AG09309 (cell line): Measurements from ENCODE around the gene PKIB.

Source experiments
- DNase-seq: peaks from one replicate; pipeline ENCODE4 v3.0.0-alpha.2; 2010; ENCODE audit warnings: low read depth
- H3K4me3 ChIP-seq: 2 replicates; pipeline ENCODE4 v1.5.1; 2011; ENCODE audit warnings: mild to moderate bottlenecking, low read depth, low read length, moderate library complexity; ENCODE audit not compliant: control insufficient read depth
- TF ChIP-seq, protein P1 (sequence below): IDR thresholded peaks from 2 replicates; pipeline ENCODE4 v1.5.1; 2011; ENCODE audit warnings: mild to moderate bottlenecking, low read depth, low read length, inconsistent platforms; ENCODE audit not compliant: insufficient read depth, control insufficient read depth; ENCODE audit errors: missing control alignments

The PKIB gene

DNA sequence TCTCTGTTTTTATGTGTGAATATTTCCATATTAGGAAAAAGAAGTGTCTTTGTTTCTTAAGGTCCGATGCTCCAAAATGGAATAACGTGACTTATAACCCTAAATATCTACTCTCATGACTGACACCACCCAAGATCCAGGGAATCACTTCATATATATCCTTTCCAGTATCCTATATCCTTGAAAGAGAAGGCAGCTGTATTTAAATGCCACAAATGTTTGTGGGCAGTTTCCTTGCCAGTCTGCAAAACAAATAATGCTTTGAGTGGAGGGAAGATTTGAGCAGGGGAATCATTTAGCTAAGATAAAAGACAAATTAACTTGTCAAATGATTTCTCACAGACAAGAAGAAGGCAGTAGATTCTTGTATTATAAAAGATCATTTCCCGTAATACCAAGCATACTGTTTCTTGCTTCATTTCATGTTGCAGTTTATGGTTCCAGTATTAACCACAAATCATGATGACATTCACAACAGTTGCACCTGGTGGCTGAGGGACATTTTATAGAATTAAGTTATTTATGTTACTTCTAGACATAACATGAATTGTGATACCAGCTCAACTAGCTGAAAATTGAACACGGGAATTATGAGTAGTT, 139.3 kb downstream of the PKIB start:
- H3K4me3 ChIP-seq, result no peak overlapping the region
- TF ChIP-seq, protein P1, sequence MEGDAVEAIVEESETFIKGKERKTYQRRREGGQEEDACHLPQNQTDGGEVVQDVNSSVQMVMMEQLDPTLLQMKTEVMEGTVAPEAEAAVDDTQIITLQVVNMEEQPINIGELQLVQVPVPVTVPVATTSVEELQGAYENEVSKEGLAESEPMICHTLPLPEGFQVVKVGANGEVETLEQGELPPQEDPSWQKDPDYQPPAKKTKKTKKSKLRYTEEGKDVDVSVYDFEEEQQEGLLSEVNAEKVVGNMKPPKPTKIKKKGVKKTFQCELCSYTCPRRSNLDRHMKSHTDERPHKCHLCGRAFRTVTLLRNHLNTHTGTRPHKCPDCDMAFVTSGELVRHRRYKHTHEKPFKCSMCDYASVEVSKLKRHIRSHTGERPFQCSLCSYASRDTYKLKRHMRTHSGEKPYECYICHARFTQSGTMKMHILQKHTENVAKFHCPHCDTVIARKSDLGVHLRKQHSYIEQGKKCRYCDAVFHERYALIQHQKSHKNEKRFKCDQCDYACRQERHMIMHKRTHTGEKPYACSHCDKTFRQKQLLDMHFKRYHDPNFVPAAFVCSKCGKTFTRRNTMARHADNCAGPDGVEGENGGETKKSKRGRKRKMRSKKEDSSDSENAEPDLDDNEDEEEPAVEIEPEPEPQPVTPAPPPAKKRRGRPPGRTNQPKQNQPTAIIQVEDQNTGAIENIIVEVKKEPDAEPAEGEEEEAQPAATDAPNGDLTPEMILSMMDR, result no peak
- DNase-seq, result no peak

DNA sequence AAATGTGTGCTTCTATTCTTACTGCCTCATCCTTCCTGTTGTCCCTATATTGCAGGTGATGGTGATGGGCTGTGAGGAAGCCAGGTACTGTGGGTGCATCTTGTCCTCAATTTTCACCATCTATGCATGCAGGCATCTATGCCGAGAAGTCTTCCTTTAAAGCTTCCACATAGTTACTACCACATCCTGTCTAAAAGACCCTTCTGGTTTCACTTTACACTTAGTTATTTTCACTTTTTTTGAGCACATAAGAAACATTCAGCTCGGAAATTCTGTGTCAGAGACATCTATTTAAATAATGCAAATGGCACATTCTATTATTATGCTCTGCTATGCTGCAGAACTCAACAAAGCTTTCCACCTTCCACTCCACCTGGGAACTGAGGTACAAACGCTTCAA, 141.1 kb downstream of the PKIB start:
- DNase-seq, result no peak
- TF ChIP-seq, protein P1, result no peak
- no peak overlapping the region for H3K4me3 ChIP-seq

DNA sequence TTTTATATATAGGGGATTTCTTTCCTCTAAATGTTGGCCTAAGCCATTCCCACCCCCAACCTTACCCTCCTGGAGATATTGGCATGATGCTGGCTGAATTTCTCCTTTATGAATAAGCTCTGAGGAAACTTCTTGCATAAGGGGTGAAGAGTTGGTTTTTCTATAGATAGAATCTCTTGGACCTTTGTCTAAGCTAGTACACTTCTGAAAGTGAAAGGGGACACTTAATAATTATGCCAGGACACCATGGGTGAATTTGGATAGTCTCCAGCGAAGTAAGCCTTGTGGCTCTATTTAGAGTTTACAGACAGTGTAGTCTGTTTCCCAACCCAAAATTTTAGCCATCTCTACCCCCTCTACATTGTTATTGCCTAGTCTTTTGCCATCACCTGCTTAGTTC, 142.3 kb downstream of the PKIB start:
- H3K4me3 ChIP-seq, result no peak overlapping the region
- TF ChIP-seq, protein P1, result no peak
- no peak for DNase-seq

DNA sequence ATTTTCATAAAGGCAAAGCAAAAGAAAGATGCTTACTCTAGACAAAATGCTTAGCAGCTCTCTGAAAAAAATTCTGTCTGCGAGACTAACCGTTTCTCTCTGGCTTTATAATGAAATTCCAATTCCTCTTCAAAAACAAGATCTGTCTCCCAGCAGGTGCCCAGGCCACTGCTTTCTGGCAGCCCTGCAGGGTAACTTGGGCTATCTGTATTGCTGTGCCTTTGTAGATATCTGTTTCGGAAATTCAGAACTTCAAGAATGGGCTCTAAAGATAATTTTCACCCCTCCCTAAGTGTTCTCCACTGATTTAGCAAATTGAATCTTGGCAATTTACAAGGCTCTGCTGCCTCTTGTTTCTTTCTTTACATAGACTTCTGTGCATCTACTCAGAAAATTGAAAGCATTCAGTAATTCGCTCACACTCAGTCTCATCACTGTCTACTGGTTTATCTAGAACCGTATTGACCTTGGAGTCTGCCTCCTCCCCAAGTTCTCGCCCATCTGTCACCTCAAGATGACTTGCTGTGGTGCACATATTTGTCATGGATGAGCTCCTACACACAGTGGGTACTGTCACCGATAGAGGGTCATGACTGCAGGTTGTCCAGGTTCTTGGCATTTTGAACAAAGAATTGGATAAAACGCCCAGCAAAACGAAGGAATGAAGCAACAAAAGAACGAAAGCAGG, 142.9 kb downstream of the PKIB start:
- TF ChIP-seq, protein P1, result no peak
- no peak overlapping the region for H3K4me3 ChIP-seq
- no peak for DNase-seq

DNA sequence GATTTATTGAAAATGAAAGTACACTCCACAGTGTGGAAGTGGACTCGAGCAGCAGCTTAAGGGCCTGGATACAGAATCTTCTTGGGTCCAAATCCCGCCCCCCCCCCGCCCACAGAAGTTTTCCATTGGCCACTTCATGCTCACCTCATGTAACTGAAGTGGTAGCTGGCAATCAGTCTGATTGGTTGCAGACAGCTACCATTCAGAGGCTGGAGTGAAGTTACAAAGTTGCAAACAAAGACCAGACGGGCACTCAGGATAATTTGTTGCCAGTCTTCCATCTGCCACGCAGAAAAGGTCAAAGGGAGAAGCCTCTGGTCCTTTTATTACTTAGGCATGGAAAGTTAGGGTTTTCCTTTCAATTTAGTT, 143.5 kb downstream of the PKIB start:
- H3K4me3 ChIP-seq, result no peak overlapping the region
- DNase-seq, result no peak
- TF ChIP-seq, protein P1, result no peak

DNA sequence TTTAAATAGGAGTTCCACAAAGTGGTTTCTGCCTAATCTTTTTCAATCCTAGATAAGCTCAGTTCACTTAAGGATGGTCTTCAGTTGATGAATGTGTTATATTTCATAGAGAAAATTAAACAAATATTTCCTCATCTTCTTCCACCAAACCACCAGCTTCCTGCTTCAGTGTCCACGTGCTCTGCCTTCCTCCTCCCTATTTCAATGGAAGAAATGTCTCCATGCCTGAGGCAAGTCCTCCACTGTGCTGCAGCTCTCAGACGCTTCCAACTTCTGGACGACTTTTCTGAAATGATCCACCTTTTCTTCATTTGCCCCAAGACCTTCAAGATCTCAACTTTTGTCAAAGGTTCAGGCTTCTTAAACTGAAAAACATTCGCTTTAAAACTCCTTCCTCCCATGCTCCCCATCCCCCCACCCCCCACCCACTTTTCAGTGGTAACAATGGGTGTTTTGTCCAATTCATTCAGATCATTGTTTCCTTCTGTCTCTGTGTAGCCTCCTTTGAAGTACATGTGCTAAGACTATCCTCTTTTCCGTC, 144.1 kb downstream of the PKIB start:
- TF ChIP-seq, protein P1, result no peak
- no peak overlapping the region for H3K4me3 ChIP-seq

DNA sequence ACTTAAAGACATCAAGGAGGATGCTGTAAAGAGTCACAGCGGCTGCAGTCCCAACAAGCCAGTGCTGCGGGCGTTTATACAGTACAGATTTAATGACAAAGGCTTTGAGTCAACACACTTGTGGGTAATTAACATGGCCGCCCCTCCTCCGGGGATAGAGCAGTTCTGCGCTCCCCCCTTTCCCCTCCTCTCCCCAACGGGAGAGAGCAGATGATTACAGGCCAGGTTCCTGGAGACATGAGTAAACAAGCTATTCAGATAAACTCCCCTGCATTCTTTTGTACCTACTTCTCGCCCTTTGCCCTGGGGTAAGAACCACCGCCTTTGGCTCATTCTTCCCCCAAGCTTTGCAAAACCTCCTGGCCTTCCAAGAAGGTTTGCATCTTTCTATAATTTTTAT, 145.7 kb downstream of the PKIB start:
- DNase-seq, result no peak
- TF ChIP-seq, protein P1, result no peak
- no peak overlapping the region for H3K4me3 ChIP-seq

More for the DNA sequence above, 144.1 kb downstream of the PKIB start:
- DNase-seq, result no peak
